ENCODE measurements around the gene CIDEC.
A peak's percentile ranks its signal among the peaks of the same experiment; 100 is the strongest.

Gene CIDEC

GRCh38 chr3:9890249-9891071, 10.4 kb upstream of the CIDEC start, which contains the start of gene JAGN1 (continued):
- TF ChIP-seq ZNF280D (tag by site-specific recombination; IDR thresholded peaks at IDR 0.05) (0 out of 2 replicates have a peak, but pooled peaks have one; percentile 54), ZBTB8A (tag by site-specific recombination; IDR thresholded peaks at IDR 0.05) (peak; percentile 65), ZNF302 (tag by site-specific recombination; IDR thresholded peaks at IDR 0.05; ENCODE audit: low read depth) (no peak), ZNF548 (tag by site-specific recombination; IDR thresholded peaks at IDR 0.05) (0 out of 2 replicates have a peak, but pooled peaks have one; percentile 13), ZNF624 (tag by site-specific recombination; IDR thresholded peaks at IDR 0.05) (no peak), ZNF513 (tag by site-specific recombination; IDR thresholded peaks at IDR 0.05) (no peak), ZBTB11 (tag by site-specific recombination; conservative IDR thresholded peaks at IDR 0.05; ENCODE audit: low read depth) (peak; percentile 90), ZNF350 (tag by site-specific recombination; IDR thresholded peaks at IDR 0.05) (no peak), PRDM1 (tag by site-specific recombination; IDR thresholded peaks at IDR 0.05) (peak; percentile 55; the same call in 1 of the 2 replicates), ZBTB48 (tag by site-specific recombination; IDR thresholded peaks at IDR 0.05) (peak; percentile 81), ZNF19 (tag by site-specific recombination; IDR thresholded peaks at IDR 0.05; ENCODE audit: low read depth) (no peak), ZNF18 (tag by site-specific recombination; IDR thresholded peaks at IDR 0.05) (no peak), ZNF488 (tag by site-specific recombination; IDR thresholded peaks at IDR 0.05) (no peak), ZNF239 (tag by site-specific recombination; IDR thresholded peaks at IDR 0.05) (0 out of 2 replicates have a peak, but pooled peaks have one; percentile 48), ZNF391 (tag by site-specific recombination; IDR thresholded peaks at IDR 0.05; ENCODE audit: borderline replicate concordance, low read depth) (peak; percentile 23; the same call in 1 of the 2 replicates), ZNF830 (tag by site-specific recombination; IDR thresholded peaks at IDR 0.05; ENCODE audit: low read depth) (no peak), GLIS2 (tag by site-specific recombination; IDR thresholded peaks at IDR 0.05) (peak; percentile 66), KLF8 (tag by site-specific recombination; IDR thresholded peaks at IDR 0.05) (peak; percentile 76; the same call in 1 of the 2 replicates), YY1 (tag by site-specific recombination; IDR thresholded peaks at IDR 0.05) (peak; percentile 78; the same call in 1 of the 2 replicates), PRDM10 (tag by site-specific recombination; IDR thresholded peaks at IDR 0.05) (peak; percentile 49; the same call in 1 of the 2 replicates), KLF17 (tag by site-specific recombination; IDR thresholded peaks at IDR 0.05) (peak; percentile 89)
